Stomach (tissue), 4 donors: ENCODE results near the gene TK1.

ENCODE experiments used
- POLR2AphosphoS5 ChIP-seq, 3 donors: sonication (generic); formaldehyde crosslinking; IDR thresholded peaks; one replicate each; pipeline ENCODE4 v1.6.1; 2016; ENCODE audit warnings: antibody characterized with exemption in 3 of 3
- TF ChIP-seq, protein P1 (sequence below), 7 experiments: fragments of 450-650 bp in 4 of 7; fragments of 200-600 bp in 3 of 7; sonication (generic) in 3 of 7; IDR thresholded peaks; one replicate each; pipeline ENCODE4 v1.5.1; 2016 to 2019; ENCODE audit warnings: antibody characterized with exemption in 7 of 7, control low read depth in 2 of 7, mild to moderate bottlenecking in 1 of 7

- TF ChIP-seq POLR2AphosphoS5 (IDR thresholded peaks at IDR 0.05) = no peak
- TF ChIP-seq, protein P1, sequence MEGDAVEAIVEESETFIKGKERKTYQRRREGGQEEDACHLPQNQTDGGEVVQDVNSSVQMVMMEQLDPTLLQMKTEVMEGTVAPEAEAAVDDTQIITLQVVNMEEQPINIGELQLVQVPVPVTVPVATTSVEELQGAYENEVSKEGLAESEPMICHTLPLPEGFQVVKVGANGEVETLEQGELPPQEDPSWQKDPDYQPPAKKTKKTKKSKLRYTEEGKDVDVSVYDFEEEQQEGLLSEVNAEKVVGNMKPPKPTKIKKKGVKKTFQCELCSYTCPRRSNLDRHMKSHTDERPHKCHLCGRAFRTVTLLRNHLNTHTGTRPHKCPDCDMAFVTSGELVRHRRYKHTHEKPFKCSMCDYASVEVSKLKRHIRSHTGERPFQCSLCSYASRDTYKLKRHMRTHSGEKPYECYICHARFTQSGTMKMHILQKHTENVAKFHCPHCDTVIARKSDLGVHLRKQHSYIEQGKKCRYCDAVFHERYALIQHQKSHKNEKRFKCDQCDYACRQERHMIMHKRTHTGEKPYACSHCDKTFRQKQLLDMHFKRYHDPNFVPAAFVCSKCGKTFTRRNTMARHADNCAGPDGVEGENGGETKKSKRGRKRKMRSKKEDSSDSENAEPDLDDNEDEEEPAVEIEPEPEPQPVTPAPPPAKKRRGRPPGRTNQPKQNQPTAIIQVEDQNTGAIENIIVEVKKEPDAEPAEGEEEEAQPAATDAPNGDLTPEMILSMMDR (IDR thresholded peaks at IDR 0.05) = no peak
Measured at GRCh38 chr17:78230252-78230962, 43.6 kb upstream of the TK1 start.
